ENCODE measurements around the gene ACOT4.

GRCh38 chr14:73627151-73627558 lies 35.5 kb downstream of the ACOT4 start:
- TF ChIP-seq CTCF (IDR thresholded peaks at IDR 0.05 in 8 of 11, conservative IDR thresholded peaks at IDR 0.05 in 3 of 11) (no peak), POLR2AphosphoS5 (IDR thresholded peaks at IDR 0.05) (no peak), POLR2A (IDR thresholded peaks at IDR 0.05) (no peak)
